ENCODE measurements around the gene PSME3IP1.

GRCh38 chr16:57153841-57154240 lies 32.0 kb downstream of the PSME3IP1 start:
- TF ChIP-seq CTCF (conservative IDR thresholded peaks at IDR 0.05 in 1 of 2, IDR thresholded peaks at IDR 0.05 in 1 of 2; ENCODE audit: extremely low read depth in 1 of 2, insufficient read depth in 1 of 2, low read depth in 1 of 2, low read length in 2 of 2) (no peak), EZH2 (IDR thresholded peaks at IDR 0.05; ENCODE audit: borderline replicate concordance, low read length) (no peak)
